Measurements from ENCODE around the gene INO80E.
"Not testable (repeated sequence)": the region's sequence is repeated elsewhere in the genome, so short reads cannot be mapped to it uniquely, and the experiment has no call there.

The INO80E gene

GRCh38 chr16:30010844-30011713 is 15.0 kb downstream of the INO80E start, which contains the start of gene DOC2A:
DOC2A (minus strand) TSS chr16:30011027; CDS start chr16:30010222, 805 bp downstream.
- DNase-seq, result peak; percentile 12

DNA sequence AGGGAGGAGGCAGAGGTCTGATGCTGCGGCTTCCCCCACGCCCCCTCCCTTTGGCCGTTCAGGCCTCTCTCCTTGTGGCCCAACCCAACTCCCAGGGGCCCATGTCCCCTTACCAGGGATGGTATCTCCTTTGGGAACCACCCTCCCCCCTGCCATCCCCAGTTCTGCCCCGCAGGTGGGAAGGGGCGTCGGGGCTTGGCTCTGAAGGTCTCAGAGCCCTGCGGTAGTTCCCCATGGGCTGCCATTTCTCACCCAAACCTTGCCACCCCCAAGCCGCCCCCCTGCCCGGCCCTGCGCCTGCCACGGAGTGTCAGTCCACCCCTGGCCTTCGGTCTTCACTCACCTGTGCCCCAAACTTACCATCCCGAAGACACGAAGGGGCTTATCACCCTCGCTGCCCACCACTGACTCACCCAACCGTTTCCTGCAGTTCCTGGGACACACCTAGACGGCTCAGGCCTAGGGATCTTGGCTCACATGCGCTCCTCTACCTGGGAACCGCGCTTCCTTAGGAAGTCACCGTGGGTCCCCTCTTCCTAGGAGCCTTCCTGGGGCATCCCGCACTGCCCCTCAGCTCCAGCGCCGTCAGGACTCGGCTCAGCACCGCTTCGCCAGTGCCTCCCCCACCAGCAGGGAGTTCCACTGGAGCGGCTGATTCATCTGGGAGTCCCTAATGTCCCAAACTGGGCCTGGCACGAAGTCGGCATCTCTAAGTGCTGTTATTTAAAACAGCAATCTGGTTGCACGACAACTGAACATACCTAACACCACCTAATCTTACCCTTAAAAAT is 15.9 kb downstream of the INO80E start:
- DNase-seq, result no peak

GRCh38 chr16:30012598-30012997 is 16.6 kb downstream of the INO80E start:
- not testable (repeated sequence) for DNase-seq

GRCh38 chr16:30015450-30015849 is 19.4 kb downstream of the INO80E start:
- DNase-seq, result not testable (repeated sequence)

GRCh38 chr16:30016555-30017276 is 20.7 kb downstream of the INO80E start:
- no peak for DNase-seq

DNA sequence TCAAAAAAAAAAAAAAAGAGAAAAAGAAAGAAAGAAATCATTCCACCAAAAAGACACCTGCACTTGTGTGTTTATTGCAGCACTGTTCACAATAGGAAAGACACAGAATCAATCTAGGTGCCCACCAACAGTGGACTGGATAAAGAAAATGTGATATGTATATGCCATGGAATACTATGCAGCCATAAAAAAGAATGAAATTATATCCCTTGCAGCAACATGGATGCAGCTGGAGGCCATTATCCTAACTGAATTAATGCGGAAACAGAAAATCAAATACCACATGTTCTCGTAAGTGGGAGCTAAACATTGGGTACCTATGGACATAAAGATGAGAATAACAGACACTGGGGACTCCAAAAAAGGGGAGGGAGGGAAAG is 21.2 kb downstream of the INO80E start:
- DNase-seq, result no peak

GRCh38 chr16:30017937-30018336 is 21.9 kb downstream of the INO80E start:
- DNase-seq, result not testable (repeated sequence)

DNA sequence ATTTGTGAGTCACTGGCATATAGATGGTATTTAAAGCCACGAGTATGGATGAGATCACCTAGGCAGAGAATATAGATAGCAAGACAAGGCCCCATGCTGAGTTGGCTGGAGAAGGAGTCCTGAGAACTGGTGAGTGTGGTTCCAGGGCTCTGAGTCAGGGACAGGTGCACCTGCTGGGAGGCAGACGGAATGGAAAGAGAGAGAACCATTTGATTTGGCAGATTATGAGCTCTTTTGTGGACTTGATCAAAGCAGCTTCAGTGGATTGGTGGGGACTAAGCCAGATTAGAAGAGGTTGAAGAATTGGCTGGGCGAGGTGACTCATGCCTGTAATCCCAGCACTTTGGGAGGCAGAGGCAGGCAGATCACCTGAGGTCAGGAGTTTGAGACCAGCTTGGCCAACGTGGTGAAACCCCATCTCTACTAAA is 22.7 kb downstream of the INO80E start:
- DNase-seq, result no peak

DNA sequence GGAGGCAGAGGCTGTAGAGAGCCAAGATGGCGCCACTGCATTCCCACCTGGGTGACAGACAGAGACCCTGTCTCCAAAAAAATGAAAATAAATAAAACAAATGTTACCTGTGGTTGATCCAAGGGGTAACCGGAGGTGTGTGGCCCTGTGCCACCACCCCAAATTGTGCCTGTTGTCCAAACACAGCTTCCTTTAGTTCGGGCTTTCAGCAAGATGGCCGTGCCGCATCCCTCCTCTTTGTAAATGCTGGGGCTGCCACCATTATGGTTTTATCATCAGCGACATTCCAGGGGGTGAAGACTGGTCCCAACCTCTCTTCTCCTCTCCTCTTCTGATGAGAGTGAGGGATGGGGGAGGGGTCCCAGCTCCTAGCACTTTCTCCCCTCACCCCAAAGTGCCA is 26.8 kb downstream of the INO80E start, which contains the start of gene C16orf92:
C16orf92 (plus strand) TSS at position 312 of the 400 bp plus-strand sequence. CDS start 143 bp downstream, outside the sequence.
- DNase-seq, result no peak

DNA sequence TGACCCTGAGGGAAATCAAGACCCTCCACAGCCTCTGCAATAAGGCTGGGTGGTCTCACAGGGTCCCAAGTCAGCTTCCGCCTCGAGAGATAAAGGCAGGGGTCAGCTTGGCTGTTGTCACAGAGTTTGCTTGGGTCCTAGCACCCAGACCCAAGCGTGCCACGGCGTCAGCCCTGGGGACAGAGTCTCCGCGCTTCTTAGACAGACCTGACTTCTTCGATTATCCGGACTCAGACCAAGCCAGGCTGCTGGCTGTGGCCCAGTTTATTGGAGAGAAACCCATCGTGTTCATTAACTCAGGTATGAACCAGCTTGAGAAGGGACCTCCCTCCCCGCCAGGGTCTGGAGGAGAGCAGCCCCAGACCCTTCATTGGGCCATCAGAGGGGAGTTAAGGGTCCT is 27.5 kb downstream of the INO80E start:
- no peak for DNase-seq

- no peak for DNase-seq
These were observed 28.4 kb downstream of the INO80E start for GRCh38 chr16:30024451-30024850.

- DNase-seq, result no peak
These were observed 29.1 kb downstream of the INO80E start for GRCh38 chr16:30025156-30025555.

DNA sequence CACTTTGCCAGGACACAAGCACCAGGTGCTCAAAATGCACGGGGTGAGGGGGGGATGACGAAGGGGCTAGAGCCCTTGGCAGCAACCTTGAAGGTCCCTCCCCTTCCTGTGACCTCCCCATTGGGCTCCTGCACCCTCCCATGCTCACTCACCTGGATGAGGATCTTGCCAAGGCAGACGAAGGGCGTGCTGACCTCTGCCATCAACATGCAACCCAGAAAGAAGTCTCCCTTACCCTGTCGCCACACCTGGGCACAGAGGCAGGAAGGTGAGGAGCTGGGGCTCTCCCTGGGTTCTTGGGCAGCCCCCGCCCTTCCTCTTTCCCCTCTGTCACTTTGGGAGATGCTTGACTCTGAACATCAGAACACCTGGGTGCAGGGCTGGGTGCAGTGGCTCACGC is 29.5 kb downstream of the INO80E start:
- DNase-seq, result no peak

DNA sequence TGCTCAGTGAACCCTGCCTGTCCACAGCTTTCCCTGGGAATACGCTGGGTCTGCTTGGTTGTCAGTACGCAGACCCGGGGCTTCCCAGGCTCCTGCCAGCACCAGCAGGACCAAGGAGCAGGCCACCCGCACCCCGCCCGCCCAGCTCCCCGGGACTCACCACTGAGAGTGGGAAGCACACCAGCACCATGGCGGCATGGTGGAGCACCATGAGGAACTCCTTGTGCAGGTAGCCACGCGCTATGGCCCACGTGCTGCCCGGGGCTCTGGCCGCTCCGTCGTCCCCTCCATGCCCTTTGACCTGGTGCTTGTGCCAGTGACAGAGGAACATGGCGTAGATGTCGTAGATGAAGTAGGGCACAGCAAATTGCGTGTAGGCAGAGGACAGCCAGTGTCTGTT is 30.4 kb downstream of the INO80E start:
- DNase-seq, result no peak

DNA sequence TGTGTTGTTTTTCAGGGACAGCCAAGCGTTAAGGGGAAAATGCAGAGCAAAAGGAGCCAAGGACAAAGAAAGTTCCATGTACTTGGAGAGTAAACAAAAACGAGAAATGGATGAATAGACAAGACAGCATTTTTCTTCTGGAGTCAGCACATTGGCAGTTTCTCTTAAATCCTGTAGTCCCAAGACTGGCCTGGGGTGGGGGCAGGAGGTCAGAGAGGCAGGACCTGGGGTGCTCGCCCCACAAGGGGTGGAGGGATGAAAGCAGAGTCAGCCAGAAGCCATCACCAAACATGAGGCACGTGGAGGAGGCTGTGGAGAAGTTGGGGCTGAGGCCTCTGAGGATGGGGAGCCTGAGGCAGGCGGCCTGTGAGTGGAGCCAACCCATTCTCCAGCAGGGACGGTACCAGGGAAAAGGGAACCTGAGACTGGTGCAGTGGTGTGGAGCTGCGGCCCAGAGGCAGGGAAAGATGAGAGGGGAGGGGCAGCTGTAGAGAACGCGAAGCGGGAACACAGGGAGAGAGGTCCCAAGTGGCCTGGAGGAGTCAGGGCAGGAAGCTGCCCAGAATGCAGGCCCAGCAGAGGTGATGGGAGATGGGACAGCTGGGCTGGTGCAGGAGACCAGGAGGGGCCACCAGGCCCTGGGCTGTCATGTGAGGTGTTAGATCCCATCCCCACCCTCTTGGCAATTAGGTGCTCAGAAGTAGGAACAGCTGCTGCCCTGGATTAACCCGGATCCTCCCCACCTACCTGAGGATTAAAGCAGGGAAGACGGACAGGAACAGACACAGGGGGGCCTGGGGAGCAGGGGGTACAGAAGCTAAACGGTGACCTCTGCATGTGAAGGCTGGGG is 31.8 kb downstream of the INO80E start:
- no peak for DNase-seq

DNA sequence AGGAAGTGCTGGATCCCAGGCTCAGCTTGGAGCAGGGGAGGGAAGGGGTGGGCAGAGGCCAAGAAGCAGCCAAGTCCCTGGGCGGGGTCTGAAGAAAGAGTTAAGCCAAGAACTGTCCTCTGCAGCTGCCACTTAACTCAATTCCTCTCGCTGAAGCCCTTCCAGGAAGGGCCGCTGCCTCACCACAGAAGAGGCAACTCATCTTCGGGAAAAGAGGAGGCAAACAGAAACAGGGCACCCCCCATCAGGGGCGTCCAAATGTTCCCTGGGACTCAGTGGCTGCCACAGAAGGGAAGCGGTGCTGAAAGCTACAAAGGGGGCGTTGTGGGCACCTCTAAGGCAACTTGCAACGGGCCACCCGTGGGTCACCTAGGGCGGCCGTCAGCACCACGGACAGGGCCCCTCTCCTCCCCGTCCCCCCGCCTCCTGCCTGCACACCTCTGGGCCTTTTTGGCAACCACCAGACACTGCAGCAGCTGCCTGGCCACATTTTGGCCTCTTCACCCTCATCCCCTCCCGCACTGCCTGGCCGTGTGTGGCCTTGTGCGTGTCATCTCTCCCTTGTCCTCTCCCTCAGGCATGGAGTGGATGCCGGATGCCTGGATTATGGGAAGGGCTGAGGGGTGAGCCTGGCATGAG is 32.5 kb downstream of the INO80E start:
- DNase-seq, result no peak

DNA sequence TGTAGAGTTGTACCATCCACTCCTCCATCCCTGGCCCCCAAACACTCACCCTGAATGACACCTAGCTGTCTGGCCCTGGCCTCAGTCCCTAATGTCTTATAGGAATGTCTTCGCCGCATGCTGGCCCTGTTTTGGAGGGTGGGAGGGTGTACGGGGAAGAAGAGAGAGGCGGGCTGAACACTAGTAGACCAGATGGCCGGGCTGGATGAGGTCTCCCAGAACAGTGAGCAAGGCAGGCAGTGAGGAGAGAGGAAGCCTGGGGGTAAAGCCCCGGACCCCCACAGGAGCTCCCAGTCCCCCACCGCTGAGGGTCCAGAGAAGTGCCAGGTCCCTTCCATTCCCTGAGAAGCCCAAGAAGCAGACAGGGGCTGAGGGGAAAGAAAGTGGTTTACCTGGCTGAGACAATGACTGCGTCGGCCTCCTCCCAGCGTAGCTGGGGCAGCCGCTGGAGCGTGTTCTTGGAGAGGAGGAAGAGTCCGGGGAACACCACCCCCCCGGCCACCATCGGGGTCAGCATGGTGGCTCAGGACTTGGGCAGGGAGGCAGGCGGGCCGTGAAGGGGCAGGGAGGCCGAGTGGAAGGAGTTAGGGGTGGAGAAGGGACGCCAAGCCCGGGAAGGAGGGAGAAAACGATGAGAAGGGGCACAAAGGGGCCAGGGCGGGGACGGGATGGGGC is 34.1 kb downstream of the INO80E start:
- no peak for DNase-seq

DNA sequence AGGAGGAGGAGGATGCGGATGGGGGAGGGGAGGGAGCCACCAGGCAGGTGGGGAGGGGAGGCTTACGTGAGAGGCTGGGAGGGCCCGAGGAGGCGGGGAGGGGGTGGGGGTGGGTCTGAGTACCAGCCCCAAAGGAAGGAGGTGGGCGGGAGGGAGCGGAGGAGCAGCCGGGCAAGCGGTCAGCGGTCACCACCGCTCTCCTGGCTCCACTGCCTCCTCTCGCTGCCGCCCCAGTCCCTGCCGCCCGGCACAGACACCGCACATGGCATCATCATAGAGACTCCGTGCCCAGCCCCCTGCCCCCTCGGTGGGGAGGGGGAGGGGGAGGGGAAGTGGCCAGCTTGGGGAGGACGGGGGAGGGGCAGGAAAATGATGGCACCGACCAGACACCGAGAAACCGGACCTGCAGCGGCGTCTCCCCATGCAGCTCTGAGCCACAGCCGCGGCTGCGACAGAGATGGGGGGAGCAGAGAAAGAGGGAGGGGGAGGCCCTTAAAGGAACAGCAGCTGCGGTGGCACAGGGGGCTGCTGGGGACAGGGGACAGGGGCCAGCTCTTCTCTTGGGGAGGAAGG is 34.9 kb downstream of the INO80E start, which contains the start of gene TLCD3B:
TLCD3B (minus strand) TSS at position 431 of the 573 bp plus-strand sequence. CDS start 744 bp downstream, outside the sequence.
- DNase-seq, result no peak

GRCh38 chr16:30031477-30031918 is 35.5 kb downstream of the INO80E start:
- DNase-seq, result no peak

GRCh38 chr16:30032083-30032819 is 36.2 kb downstream of the INO80E start:
- DNase-seq, result peak; percentile 77

All from CD4-positive, alpha-beta T cell treated with Interleukin-21 for 1 hour (primary cell).